ENCODE results near the gene TLN1.

Gene TLN1

GRCh38 chr9:35719546-35719945 is 12.4 kb downstream of the TLN1 start:
- Histone ChIP-seq H3K9me3 (ENCODE audit: control insufficient read depth, insufficient read depth, low read length) (no peaks in the 10 kb centered on the region), H3F3A (ENCODE audit: control insufficient read depth, insufficient read depth) (no peaks in the 10 kb centered on the region), H3K27ac (ENCODE audit: low read depth, low read length) (no peak overlapping the region), H3K4me1 (ENCODE audit: control insufficient read depth, low read length) (no peaks in the 10 kb centered on the region), H3K27me3 (ENCODE audit: control insufficient read depth, low read length) (no peaks in the 10 kb centered on the region), H3K9me2 (replicated peaks; ENCODE audit: control insufficient read depth, low read length) (no peaks in the 10 kb centered on the region), H3K36me3 (ENCODE audit: control insufficient read depth, low read length) (peaks cover 97% of the 10 kb centered on the region), H4K20me1 (ENCODE audit: control insufficient read depth, insufficient read depth, low read depth, low read length) (no peaks in the 10 kb centered on the region), H3K4me2 (ENCODE audit: low read length) (no peak overlapping the region), H3K4me3 (ENCODE audit: low read length) (no peak overlapping the region), H3K79me2 (ENCODE audit: control insufficient read depth, low read length) (no peaks in the 10 kb centered on the region)
- TF ChIP-seq EZH2phosphoT487 (IDR thresholded peaks at IDR 0.05; ENCODE audit: borderline replicate concordance, low read length) (no peak), CTCF (IDR thresholded peaks at IDR 0.05; ENCODE audit: low read depth, low read length, poor library complexity, severe bottlenecking) (no peak)

- H3K4me3 ChIP-seq (ENCODE audit: low read length), result no peak overlapping the region
- no peaks in the 10 kb centered on the region for H3K4me1 ChIP-seq (ENCODE audit: control insufficient read depth, low read length)
- TF ChIP-seq EZH2phosphoT487 (IDR thresholded peaks at IDR 0.05; ENCODE audit: borderline replicate concordance, low read length), result no peak
- no peak for TF ChIP-seq CTCF (IDR thresholded peaks at IDR 0.05; ENCODE audit: low read depth, low read length, poor library complexity, severe bottlenecking)
- no peak overlapping the region for H3K4me2 ChIP-seq (ENCODE audit: low read length)
- H3K79me2 ChIP-seq (ENCODE audit: control insufficient read depth, low read length), result no peaks in the 10 kb centered on the region
- H4K20me1 ChIP-seq (ENCODE audit: control insufficient read depth, insufficient read depth, low read depth, low read length), result no peaks in the 10 kb centered on the region
- H3K27ac ChIP-seq (ENCODE audit: low read depth, low read length), result no peak overlapping the region
- H3K9me3 ChIP-seq (ENCODE audit: control insufficient read depth, insufficient read depth, low read length), result no peaks in the 10 kb centered on the region
- no peaks in the 10 kb centered on the region for H3K27me3 ChIP-seq (ENCODE audit: control insufficient read depth, low read length)
- H3K36me3 ChIP-seq (ENCODE audit: control insufficient read depth, low read length), result peaks cover 96% of the 10 kb centered on the region
- H3K9me2 ChIP-seq (replicated peaks; ENCODE audit: control insufficient read depth, low read length), result no peaks in the 10 kb centered on the region
- H3F3A ChIP-seq (ENCODE audit: control insufficient read depth, insufficient read depth), result no peaks in the 10 kb centered on the region
Observed at GRCh38 chr9:35718721-35719511, 13.1 kb downstream of the TLN1 start.

GRCh38 chr9:35717132-35717870 is 14.7 kb downstream of the TLN1 start:
- peaks cover 96% of the 10 kb centered on the region for H3K36me3 ChIP-seq (ENCODE audit: control insufficient read depth, low read length)
- no peaks in the 10 kb centered on the region for H3K4me1 ChIP-seq (ENCODE audit: control insufficient read depth, low read length)
- H3K4me3 ChIP-seq (ENCODE audit: low read length), result no peak overlapping the region
- H3K27ac ChIP-seq (ENCODE audit: low read depth, low read length), result no peak overlapping the region
- H4K20me1 ChIP-seq (ENCODE audit: control insufficient read depth, insufficient read depth, low read depth, low read length), result no peaks in the 10 kb centered on the region
- H3F3A ChIP-seq (ENCODE audit: control insufficient read depth, insufficient read depth), result no peaks in the 10 kb centered on the region
- no peak for TF ChIP-seq EZH2phosphoT487 (IDR thresholded peaks at IDR 0.05; ENCODE audit: borderline replicate concordance, low read length)
- no peaks in the 10 kb centered on the region for H3K79me2 ChIP-seq (ENCODE audit: control insufficient read depth, low read length)
- H3K9me2 ChIP-seq (replicated peaks; ENCODE audit: control insufficient read depth, low read length), result no peaks in the 10 kb centered on the region
- no peaks in the 10 kb centered on the region for H3K9me3 ChIP-seq (ENCODE audit: control insufficient read depth, insufficient read depth, low read length)
- no peak overlapping the region for H3K4me2 ChIP-seq (ENCODE audit: low read length)
- no peaks in the 10 kb centered on the region for H3K27me3 ChIP-seq (ENCODE audit: control insufficient read depth, low read length)

- Histone ChIP-seq H3K9me3 (ENCODE audit: control insufficient read depth, insufficient read depth, low read length) (no peaks in the 10 kb centered on the region), H3K79me2 (ENCODE audit: control insufficient read depth, low read length) (no peaks in the 10 kb centered on the region), H4K20me1 (ENCODE audit: control insufficient read depth, insufficient read depth, low read depth, low read length) (no peaks in the 10 kb centered on the region), H3K36me3 (ENCODE audit: control insufficient read depth, low read length) (peaks cover 95% of the 10 kb centered on the region), H3K27me3 (ENCODE audit: control insufficient read depth, low read length) (no peaks in the 10 kb centered on the region), H3K27ac (ENCODE audit: low read depth, low read length) (no peak overlapping the region), H3K4me2 (ENCODE audit: low read length) (no peak overlapping the region), H3K4me1 (ENCODE audit: control insufficient read depth, low read length) (no peaks in the 10 kb centered on the region), H3F3A (ENCODE audit: control insufficient read depth, insufficient read depth) (no peaks in the 10 kb centered on the region), H3K9me2 (replicated peaks; ENCODE audit: control insufficient read depth, low read length) (no peaks in the 10 kb centered on the region), H3K4me3 (ENCODE audit: low read length) (no peak overlapping the region)
- TF ChIP-seq EZH2phosphoT487 (IDR thresholded peaks at IDR 0.05; ENCODE audit: borderline replicate concordance, low read length), result no peak
- no peak for TF ChIP-seq CTCF (IDR thresholded peaks at IDR 0.05; ENCODE audit: low read depth, low read length, poor library complexity, severe bottlenecking)
Observed at GRCh38 chr9:35716230-35716629, 15.8 kb downstream of the TLN1 start.

Data from DOHH2 (cell line).